Mesendoderm (in vitro differentiated cells): ENCODE results near the gene NOXA1.
"Not testable (repeated sequence)": the region's sequence is repeated elsewhere in the genome, so short reads cannot be mapped to it uniquely, and the experiment has no call there.

Experiments
- DNase-seq: peaks from one replicate; pipeline ENCODE4 v3.0.0; 2013
- H2AK5ac ChIP-seq: 2 replicates; pipeline ENCODE4 v1.6.1; 2013; ENCODE audit warnings: low read length, inconsistent platforms
- H2BK120ac ChIP-seq: 2 replicates; pipeline ENCODE4 v1.6.1; 2013; ENCODE audit warnings: low read depth, mild to moderate bottlenecking, low read length, moderate library complexity, mixed read lengths
- H2BK15ac ChIP-seq: replicated peaks from 2 replicates; pipeline ENCODE4 v1.6.1; 2013; ENCODE audit warnings: low read depth, mild to moderate bottlenecking, moderate library complexity
- H2BK5ac ChIP-seq: 2 replicates; pipeline ENCODE4 v1.6.1; 2013; ENCODE audit warnings: low read length, inconsistent platforms
- H3K18ac ChIP-seq: 2 replicates; pipeline ENCODE4 v1.6.1; 2013; ENCODE audit warnings: mild to moderate bottlenecking, low read length, mixed read lengths
- H3K23ac ChIP-seq: one replicate; pipeline ENCODE4 v1.6.1; 2013; ENCODE audit warnings: low read length
- H3K27ac ChIP-seq: 2 replicates; pipeline ENCODE4 v1.5.1; 2013; ENCODE audit warnings: low read depth, mild to moderate bottlenecking, inconsistent platforms, low read length, moderate library complexity
- H3K27me3 ChIP-seq: 2 replicates; pipeline ENCODE4 v1.6.1; 2013; ENCODE audit warnings: low read length, control low read depth, mild to moderate bottlenecking, inconsistent platforms; ENCODE audit not compliant: insufficient read depth, poor library complexity
- H3K36me3 ChIP-seq: 2 replicates; pipeline ENCODE4 v1.6.1; 2013; ENCODE audit warnings: low read length, inconsistent platforms; ENCODE audit not compliant: control insufficient read depth, insufficient read depth
- H3K4ac ChIP-seq: one replicate; pipeline ENCODE4 v1.6.1; 2013; ENCODE audit warnings: low read depth, mild to moderate bottlenecking, low read length, moderate library complexity
- H3K4me1 ChIP-seq: 2 replicates; pipeline ENCODE4 v1.6.1; 2013; ENCODE audit warnings: low read depth, low read length, inconsistent platforms; ENCODE audit not compliant: control insufficient read depth
- H3K4me2 ChIP-seq: 2 replicates; pipeline ENCODE4 v1.6.1; 2013; ENCODE audit warnings: low read length
- H3K4me3 ChIP-seq: 2 replicates; pipeline ENCODE4 v1.5.1; 2013; ENCODE audit warnings: mild to moderate bottlenecking, low read length
- H3K56ac ChIP-seq: one replicate; pipeline ENCODE4 v1.6.1; 2013; ENCODE audit warnings: low read length
- H3K79me1 ChIP-seq: 2 replicates; pipeline ENCODE4 v1.6.1; 2013; ENCODE audit warnings: low read length, inconsistent platforms
- H3K79me2 ChIP-seq: 2 replicates; pipeline ENCODE4 v1.6.1; 2013; ENCODE audit warnings: mild to moderate bottlenecking, low read length; ENCODE audit not compliant: control insufficient read depth, insufficient read depth
- H3K9ac ChIP-seq: 2 replicates; pipeline ENCODE4 v1.6.1; 2013; ENCODE audit warnings: low read length, inconsistent platforms
- H4K5ac ChIP-seq: one replicate; pipeline ENCODE4 v1.6.1; 2013; ENCODE audit warnings: low read length
- H4K8ac ChIP-seq: one replicate; pipeline ENCODE4 v1.6.1; 2013; ENCODE audit warnings: low read depth, mild to moderate bottlenecking, control low read depth, low read length, moderate library complexity
- WGBS: extraction: QIAGEN DNeasy Blood & Tissue Kit; methylation state at CpG from one replicate; pipeline ENCODE4 v1.1.7; 2013; ENCODE audit warnings: low lambda C conversion rate, missing lambda C conversion rate; ENCODE audit not compliant: insufficient coverage; ENCODE audit errors: extremely low coverage; 5-methylcytosine and 5-hydroxymethylcytosine counted together

Gene NOXA1

GRCh38 chr9:137449081-137449844 is 26.1 kb downstream of the NOXA1 start:
- peaks cover 2% of the 10 kb centered on the region for H3K36me3 ChIP-seq
- H4K5ac ChIP-seq: no peak overlapping the region
- no peaks in the 10 kb centered on the region for H3K27me3 ChIP-seq
- H2BK5ac ChIP-seq: no peak overlapping the region
- H3K9ac ChIP-seq: no peak overlapping the region
- H3K79me2 ChIP-seq: no peaks in the 10 kb centered on the region
- no peaks in the 10 kb centered on the region for H3K79me1 ChIP-seq
- H3K23ac ChIP-seq: no peak overlapping the region
- H3K18ac ChIP-seq: no peak overlapping the region
- no peak overlapping the region for H2AK5ac ChIP-seq
- no peaks in the 10 kb centered on the region for H3K4me1 ChIP-seq
- no peak overlapping the region for H3K4ac ChIP-seq
- WGBS: no CpG with 5 or more reads among the region's 36 CpGs
- H3K4me3 ChIP-seq: no peak overlapping the region
- H2BK120ac ChIP-seq: no peak overlapping the region
- no peak overlapping the region for H2BK15ac ChIP-seq
- no peak for DNase-seq
- H3K4me2 ChIP-seq: no peak overlapping the region
- H3K27ac ChIP-seq: no peak overlapping the region
- H4K8ac ChIP-seq: no peak overlapping the region
- H3K56ac ChIP-seq: no peak overlapping the region

- Histone ChIP-seq H3K56ac (no peak overlapping the region), H3K27me3 (no peaks in the 10 kb centered on the region), H3K9ac (no peak overlapping the region), H3K4me2 (no peak overlapping the region), H3K4me3 (no peak overlapping the region), H3K27ac (no peak overlapping the region), H2BK5ac (no peak overlapping the region), H3K23ac (no peak overlapping the region), H3K4me1 (peaks cover 4% of the 10 kb centered on the region), H4K8ac (no peak overlapping the region), H3K79me1 (no peaks in the 10 kb centered on the region), H3K36me3 (peaks cover 2% of the 10 kb centered on the region), H4K5ac (no peak overlapping the region), H3K79me2 (no peaks in the 10 kb centered on the region), H3K18ac (no peak overlapping the region), H2BK15ac (no peak overlapping the region), H2AK5ac (no peak overlapping the region), H2BK120ac (no peak overlapping the region), H3K4ac (no peak overlapping the region)
- no peak for DNase-seq
- WGBS: no CpG with 5 or more reads among the region's 18 CpGs
Observed at GRCh38 chr9:137449931-137450538, 26.8 kb downstream of the NOXA1 start.

- H3K4me2 ChIP-seq, DNase-seq, H3K23ac ChIP-seq, H3K56ac ChIP-seq, H3K9ac ChIP-seq, H3K27ac ChIP-seq, H4K5ac ChIP-seq, H2BK5ac ChIP-seq, H3K18ac ChIP-seq, H3K4me3 ChIP-seq, H2BK120ac ChIP-seq, H3K36me3 ChIP-seq, H2BK15ac ChIP-seq, H3K27me3 ChIP-seq, H4K8ac ChIP-seq, H2AK5ac ChIP-seq, H3K4me1 ChIP-seq, H3K79me2 ChIP-seq, H3K4ac ChIP-seq, H3K79me1 ChIP-seq: not testable (repeated sequence)
- WGBS: no CpG with 5 or more reads among the region's 24 CpGs
Observed at GRCh38 chr9:137450539-137451222, 27.5 kb downstream of the NOXA1 start.

GRCh38 chr9:137451264-137452005 is 28.2 kb downstream of the NOXA1 start:
- H3K36me3 ChIP-seq, DNase-seq, H2AK5ac ChIP-seq, H3K9ac ChIP-seq, H3K18ac ChIP-seq, H3K79me1 ChIP-seq, H2BK15ac ChIP-seq, H2BK5ac ChIP-seq, H3K23ac ChIP-seq, H4K8ac ChIP-seq, H3K27me3 ChIP-seq, H3K4me2 ChIP-seq, H2BK120ac ChIP-seq, H4K5ac ChIP-seq, H3K27ac ChIP-seq, H3K4me3 ChIP-seq, H3K4me1 ChIP-seq, H3K4ac ChIP-seq, H3K56ac ChIP-seq, H3K79me2 ChIP-seq: not testable (repeated sequence)
- WGBS: 100% methylated on average over 3 of the region's 31 CpGs

GRCh38 chr9:137452006-137452760 is 29.0 kb downstream of the NOXA1 start:
- Histone ChIP-seq H2BK15ac (no peak overlapping the region), H3K23ac (no peak overlapping the region), H4K8ac (no peak overlapping the region), H3K56ac (no peak overlapping the region), H3K36me3 (peaks cover 2% of the 10 kb centered on the region), H3K9ac (no peak overlapping the region), H2BK120ac (no peak overlapping the region), H3K4ac (no peak overlapping the region), H2BK5ac (no peak overlapping the region), H3K4me3 (no peak overlapping the region), H2AK5ac (no peak overlapping the region), H3K18ac (no peak overlapping the region), H4K5ac (no peak overlapping the region), H3K79me2 (no peaks in the 10 kb centered on the region), H3K4me1 (peaks cover 4% of the 10 kb centered on the region), H3K79me1 (no peaks in the 10 kb centered on the region), H3K27me3 (no peaks in the 10 kb centered on the region), H3K27ac (no peak overlapping the region), H3K4me2 (no peak overlapping the region)
- no peak for DNase-seq
- WGBS: no CpG with 5 or more reads among the region's 17 CpGs
